WERI-Rb-1 (cell line): Measurements from ENCODE around the gene KIR2DL1.
"Not testable (repeated sequence)": the region's sequence is repeated elsewhere in the genome, so short reads cannot be mapped to it uniquely, and the experiment has no call there.

Source experiments
- DNase-seq: peaks from one replicate; pipeline ENCODE4 v3.0.0-alpha.2; 2020
- H3K27ac ChIP-seq: fragments of 250-450 bp; sonication (Bioruptor Pico); 2 replicates; pipeline ENCODE4 v1.5.1; 2020; ENCODE audit warnings: mild to moderate bottlenecking, moderate library complexity
- H3K27me3 ChIP-seq: fragments of 250-450 bp; sonication (Bioruptor Pico); 2 replicates; pipeline ENCODE4 v1.5.1; 2021; ENCODE audit warnings: mild to moderate bottlenecking, low read depth, moderate library complexity; ENCODE audit not compliant: insufficient read depth, severe bottlenecking
- H3K36me3 ChIP-seq: fragments of 250-450 bp; sonication (Bioruptor Pico); 2 replicates; pipeline ENCODE4 v1.5.1; 2020; ENCODE audit warnings: mild to moderate bottlenecking, moderate library complexity
- H3K4me3 ChIP-seq: 2 replicates; pipeline ENCODE4 v1.5.1; 2011; ENCODE audit warnings: low read depth, mild to moderate bottlenecking, control low read depth, low read length
- H3K9me3 ChIP-seq: fragments of 250-450 bp; sonication (Bioruptor Pico); 2 replicates; pipeline ENCODE4 v1.5.1; 2021; ENCODE audit warnings: mild to moderate bottlenecking, moderate library complexity; ENCODE audit not compliant: severe bottlenecking
- CTCF ChIP-seq: IDR thresholded peaks from 2 replicates; pipeline ENCODE4 v1.5.1; 2011; ENCODE audit warnings: low read depth, mild to moderate bottlenecking, control low read depth, inconsistent platforms, low read length

Gene KIR2DL1

GRCh38 chr19:54804101-54804500 lies 34.5 kb downstream of the KIR2DL1 start:
- no peak overlapping the region for H3K4me3 ChIP-seq
- TF ChIP-seq CTCF, result no peak

GRCh38 chr19:54804571-54804970 lies 35.0 kb downstream of the KIR2DL1 start:
- Histone ChIP-seq H3K36me3 (no peaks in the 10 kb centered on the region), H3K9me3 (no peaks in the 10 kb centered on the region), H3K4me3 (no peak overlapping the region), H3K27ac (no peak overlapping the region), H3K27me3 (peaks cover 74% of the 10 kb centered on the region)
- no peak for DNase-seq
- TF ChIP-seq CTCF, result no peak

More at GRCh38 chr19:54804101-54804500, 34.5 kb downstream of the KIR2DL1 start:
- H3K27me3 ChIP-seq, result peaks cover 74% of the 10 kb centered on the region
- H3K27ac ChIP-seq, result no peak overlapping the region
- no peaks in the 10 kb centered on the region for H3K9me3 ChIP-seq
- H3K36me3 ChIP-seq, result no peaks in the 10 kb centered on the region
- DNase-seq, result no peak

GRCh38 chr19:54805665-54806515 lies 36.3 kb downstream of the KIR2DL1 start:
- Histone ChIP-seq H3K27ac (no peak overlapping the region), H3K9me3 (no peaks in the 10 kb centered on the region), H3K27me3 (peaks cover 78% of the 10 kb centered on the region), H3K4me3 (no peak overlapping the region), H3K36me3 (no peaks in the 10 kb centered on the region)
- TF ChIP-seq CTCF, result no peak
- DNase-seq, result no peak

GRCh38 chr19:54806516-54806838 lies 36.9 kb downstream of the KIR2DL1 start:
- H3K36me3 ChIP-seq, result no peaks in the 10 kb centered on the region
- H3K27me3 ChIP-seq, result peaks cover 79% of the 10 kb centered on the region
- no peak overlapping the region for H3K4me3 ChIP-seq
- H3K9me3 ChIP-seq, result no peaks in the 10 kb centered on the region
- no peak overlapping the region for H3K27ac ChIP-seq
- no peak for TF ChIP-seq CTCF
- DNase-seq, result no peak

- not testable (repeated sequence) for H3K27ac ChIP-seq, H3K4me3 ChIP-seq, H3K9me3 ChIP-seq, DNase-seq, H3K36me3 ChIP-seq
- peaks cover 39% of the 10 kb centered on the region for H3K27me3 ChIP-seq
Observed at GRCh38 chr19:54814571-54814970, 45.0 kb downstream of the KIR2DL1 start.

GRCh38 chr19:54816251-54816650 lies 46.7 kb downstream of the KIR2DL1 start, which contains the start of gene KIR3DL1:
TSS of gene KIR3DL1 (plus strand) at chr19:54816468.
- not testable (repeated sequence) for H3K4me3 ChIP-seq, DNase-seq, H3K27ac ChIP-seq, H3K36me3 ChIP-seq, H3K9me3 ChIP-seq
- H3K27me3 ChIP-seq, result peaks cover 25% of the 10 kb centered on the region
